Measurements from ENCODE around the gene TPCN2.

DNA sequence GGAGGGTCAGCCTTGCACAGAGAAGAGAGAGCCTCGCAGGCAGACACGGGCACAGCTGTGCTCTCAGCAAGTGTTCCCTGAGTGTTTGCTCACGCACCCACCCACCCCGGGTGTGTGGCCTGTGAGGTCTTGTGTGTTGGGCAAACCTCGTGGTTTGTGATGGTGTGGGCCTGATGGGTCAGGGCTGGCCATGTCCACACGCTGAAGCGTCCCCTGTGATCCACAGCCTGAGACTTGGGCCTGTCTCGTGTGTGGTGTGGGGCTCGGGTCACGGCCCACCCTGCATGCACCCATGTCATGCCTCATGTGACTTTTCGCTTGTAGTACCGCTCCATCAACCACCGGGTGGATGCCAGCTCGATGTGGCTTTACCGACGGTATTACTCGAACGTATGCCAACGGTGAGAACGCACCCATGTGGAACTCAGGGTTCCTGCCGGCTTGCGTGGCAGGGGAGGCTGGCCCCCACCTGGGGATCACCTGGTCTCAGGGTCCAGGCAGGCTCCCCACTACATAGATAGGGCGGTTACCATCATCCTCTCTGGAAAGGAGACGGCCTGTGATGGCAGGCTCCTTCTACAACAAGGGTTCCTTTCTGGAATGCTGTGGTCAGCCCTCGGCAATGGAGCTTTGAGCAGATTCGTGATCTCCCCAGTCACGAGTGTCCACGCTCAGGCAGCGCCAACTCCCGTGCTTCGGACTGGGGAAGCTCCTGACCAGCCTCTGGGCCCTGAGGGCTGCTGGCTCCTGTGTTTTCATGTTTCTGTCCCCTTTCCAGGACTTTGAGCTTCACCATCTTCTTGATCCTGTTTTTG lies 5.9 kb downstream of the TPCN2 start:
- TF ChIP-seq EZH2 (IDR thresholded peaks at IDR 0.05) = no peak
- TF ChIP-seq, protein P1, sequence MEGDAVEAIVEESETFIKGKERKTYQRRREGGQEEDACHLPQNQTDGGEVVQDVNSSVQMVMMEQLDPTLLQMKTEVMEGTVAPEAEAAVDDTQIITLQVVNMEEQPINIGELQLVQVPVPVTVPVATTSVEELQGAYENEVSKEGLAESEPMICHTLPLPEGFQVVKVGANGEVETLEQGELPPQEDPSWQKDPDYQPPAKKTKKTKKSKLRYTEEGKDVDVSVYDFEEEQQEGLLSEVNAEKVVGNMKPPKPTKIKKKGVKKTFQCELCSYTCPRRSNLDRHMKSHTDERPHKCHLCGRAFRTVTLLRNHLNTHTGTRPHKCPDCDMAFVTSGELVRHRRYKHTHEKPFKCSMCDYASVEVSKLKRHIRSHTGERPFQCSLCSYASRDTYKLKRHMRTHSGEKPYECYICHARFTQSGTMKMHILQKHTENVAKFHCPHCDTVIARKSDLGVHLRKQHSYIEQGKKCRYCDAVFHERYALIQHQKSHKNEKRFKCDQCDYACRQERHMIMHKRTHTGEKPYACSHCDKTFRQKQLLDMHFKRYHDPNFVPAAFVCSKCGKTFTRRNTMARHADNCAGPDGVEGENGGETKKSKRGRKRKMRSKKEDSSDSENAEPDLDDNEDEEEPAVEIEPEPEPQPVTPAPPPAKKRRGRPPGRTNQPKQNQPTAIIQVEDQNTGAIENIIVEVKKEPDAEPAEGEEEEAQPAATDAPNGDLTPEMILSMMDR (IDR thresholded peaks at IDR 0.05 in 2 of 3, conservative IDR thresholded peaks at IDR 0.05 in 1 of 3; ENCODE audit: borderline replicate concordance in 1 of 3, insufficient read depth in 1 of 3, low read depth in 2 of 3, low read length in 2 of 3) = no peak
- no peak for TF ChIP-seq POLR2A (IDR thresholded peaks at IDR 0.05; ENCODE audit: borderline replicate concordance, extremely low read depth, insufficient read depth, insufficient read length)
- TF ChIP-seq ELF1 (IDR thresholded peaks at IDR 0.05; ENCODE audit: borderline replicate concordance, low read depth) = no peak
